Panc1 (cell line): ENCODE results near the gene SALL3.

ENCODE experiments used
- CTCF ChIP-seq: fragments of 450-650 bp; IDR thresholded peaks from 2 replicates; pipeline ENCODE4 v1.5.1; 2017; ENCODE audit warnings: mild to moderate bottlenecking
- POLR2AphosphoS5 ChIP-seq: IDR thresholded peaks from 2 replicates; pipeline ENCODE4 v1.6.1; 2012; ENCODE audit warnings: mild to moderate bottlenecking, low read depth, low read length, moderate library complexity
- REST ChIP-seq, 2 experiments: IDR thresholded peaks; 2 replicates each; pipeline ENCODE4 v1.6.1; 2011 to 2012; ENCODE audit warnings: low read depth in 2 of 2, control low read depth in 1 of 2, low read length in 1 of 2, mild to moderate bottlenecking in 1 of 2, moderate library complexity in 1 of 2; ENCODE audit not compliant: insufficient read depth in 1 of 2
- SIN3A ChIP-seq: IDR thresholded peaks from 2 replicates; pipeline ENCODE4 v1.6.1; 2012; ENCODE audit warnings: low read depth, mild to moderate bottlenecking, low read length, moderate library complexity, borderline replicate concordance; ENCODE audit not compliant: insufficient read depth

- TF ChIP-seq CTCF: no peak
- no peak for TF ChIP-seq POLR2AphosphoS5
- no peak for TF ChIP-seq SIN3A
- TF ChIP-seq REST (IDR thresholded peaks at IDR 0.05; ENCODE audit: insufficient read depth in 1 of 2, low read depth in 2 of 2, low read length in 1 of 2): no peak
Observed at GRCh38 chr18:79005653-79006052, 26.0 kb downstream of the SALL3 start.
